Transverse colon (tissue), 4 donors: ENCODE data around the gene USP34.

Experiments used
- CTCF ChIP-seq, 5 experiments: fragments of 200-600 bp in 3 of 5; fragments of 450-650 bp in 2 of 5; sonication (generic) in 3 of 5; IDR thresholded peaks; 1 replicate in 2 of 5; 2 replicates in 3 of 5; pipeline ENCODE4 v1.5.1; 2016 to 2017; ENCODE audit warnings: antibody characterized with exemption in 5 of 5, inconsistent platforms in 3 of 5, mild to moderate bottlenecking in 2 of 5, moderate library complexity in 1 of 5
- POLR2A ChIP-seq: fragments of 450-650 bp; IDR thresholded peaks from one replicate; pipeline ENCODE4 v1.6.1; 2016; ENCODE audit warnings: antibody characterized with exemption, mild to moderate bottlenecking, moderate library complexity
- POLR2AphosphoS5 ChIP-seq, 3 donors: sonication (generic); formaldehyde crosslinking; IDR thresholded peaks; one replicate each; pipeline ENCODE4 v1.6.1; 2016; ENCODE audit warnings: antibody characterized with exemption in 3 of 3

GRCh38 chr2:61221819-61222218 is 249.1 kb downstream of the USP34 start:
- TF ChIP-seq POLR2A (no peak), CTCF (IDR thresholded peaks at IDR 0.05) (no peak), POLR2AphosphoS5 (IDR thresholded peaks at IDR 0.05) (no peak)
